HEK293 (cell line): ENCODE results near the gene TP53I3.
A peak's percentile ranks its signal among the peaks of the same experiment; 100 is the strongest.

Experiments used
- CTCF ChIA-PET: fragments of 350-600 bp; formaldehyde crosslinking; extraction: SDS; loops from one replicate; lab custom pipeline; 2021; ENCODE audit warnings: antibody characterized with exemption; lab: Yijun Ruan, JAX
- POLR2A ChIA-PET: fragments of 300-600 bp; formaldehyde crosslinking; extraction: SDS; loops from one replicate; lab custom pipeline; 2020; ENCODE audit warnings: antibody characterized with exemption, inconsistent platforms; lab: Yijun Ruan, JAX
- H3K27ac ChIP-seq: fragments of 200-500 bp; sonication (Bioruptor generic); 2 replicates; pipeline ENCODE4 v1.5.1; 2014; ENCODE audit warnings: low read depth, low read length, control low read depth, inconsistent platforms; ENCODE audit errors: extremely low read depth
- H3K36me3 ChIP-seq, 2 experiments: fragments of 200-500 bp in 1 of 2; sonication (Bioruptor generic) in 1 of 2; 1 replicate in 1 of 2; 2 replicates in 1 of 2; pipeline ENCODE4 v1.5.1; 2014 to 2017; ENCODE audit warnings: inconsistent platforms in 2 of 2, low read length in 2 of 2; ENCODE audit not compliant: control insufficient read depth in 2 of 2, insufficient read depth in 1 of 2
- H3K4me1 ChIP-seq: fragments of 200-500 bp; sonication (Bioruptor generic); 2 replicates; pipeline ENCODE4 v1.5.1; 2014; ENCODE audit warnings: mild to moderate bottlenecking, low read length, inconsistent platforms; ENCODE audit not compliant: control insufficient read depth, insufficient read depth
- H3K4me3 ChIP-seq: 2 replicates; pipeline ENCODE4 v1.5.1; 2011; ENCODE audit warnings: low read depth, mild to moderate bottlenecking, control low read depth, low read length, moderate library complexity
- H3K9me3 ChIP-seq: fragments of 200-500 bp; sonication (Bioruptor generic); 2 replicates; pipeline ENCODE4 v1.5.1; 2014; ENCODE audit warnings: low read depth, low read length, inconsistent platforms; ENCODE audit not compliant: control insufficient read depth, insufficient read depth
- PRDM6 ChIP-seq: fragments of 450-650 bp; formaldehyde crosslinking; IDR thresholded peaks from 2 replicates; pipeline ENCODE4 v1.5.1; 2017; ENCODE audit warnings: missing biosample characterization, missing genetic modification characterization
- SALL2 ChIP-seq: fragments of 450-650 bp; formaldehyde crosslinking; IDR thresholded peaks from 2 replicates; pipeline ENCODE4 v1.5.0; 2017; ENCODE audit warnings: missing biosample characterization, mild to moderate bottlenecking, missing genetic modification characterization, borderline replicate concordance
- ZBTB17 ChIP-seq: fragments of 450-650 bp; formaldehyde crosslinking; IDR thresholded peaks from 2 replicates; pipeline ENCODE4 v1.5.1; 2016; ENCODE audit warnings: missing biosample characterization, missing genetic modification characterization
- ZNF112 ChIP-seq: fragments of 450-650 bp; formaldehyde crosslinking; IDR thresholded peaks from 2 replicates; pipeline ENCODE4 v1.5.0; 2017; ENCODE audit warnings: missing biosample characterization, missing genetic modification characterization
- ZNF121 ChIP-seq: fragments of 450-650 bp; formaldehyde crosslinking; IDR thresholded peaks from 2 replicates; pipeline ENCODE4 v1.5.1; 2016; ENCODE audit warnings: missing biosample characterization, missing genetic modification characterization
- ZNF214 ChIP-seq: fragments of 450-650 bp; formaldehyde crosslinking; IDR thresholded peaks from 2 replicates; pipeline ENCODE4 v1.5.1; 2017; ENCODE audit warnings: missing biosample characterization, mild to moderate bottlenecking, missing genetic modification characterization, borderline replicate concordance
- ZNF274 ChIP-seq, 2 experiments: fragments of 200-500 bp in 1 of 2; fragments of 450-650 bp in 1 of 2; sonication (Bioruptor generic) in 1 of 2; formaldehyde crosslinking in 1 of 2; IDR thresholded peaks; 2 replicates each; pipeline versions ENCODE4 v1.5.1 to v1.6.1; 2014 to 2016; ENCODE audit warnings: borderline replicate concordance in 1 of 2, inconsistent platforms in 1 of 2, low read length in 1 of 2, missing biosample characterization in 1 of 2, missing genetic modification characterization in 1 of 2
- ZNF302 ChIP-seq: fragments of 450-650 bp; formaldehyde crosslinking; IDR thresholded peaks from 2 replicates; pipeline ENCODE4 v1.5.1; 2016; ENCODE audit warnings: missing biosample characterization, missing genetic modification characterization, low read depth
- ZNF433 ChIP-seq: fragments of 450-650 bp; formaldehyde crosslinking; IDR thresholded peaks from 2 replicates; pipeline ENCODE4 v1.5.1; 2016; ENCODE audit warnings: missing biosample characterization, missing genetic modification characterization, low read depth
- ZNF501 ChIP-seq: fragments of 450-650 bp; formaldehyde crosslinking; IDR thresholded peaks from 2 replicates; pipeline ENCODE4 v1.5.1; 2016; ENCODE audit warnings: missing biosample characterization, missing genetic modification characterization
- ZNF513 ChIP-seq: fragments of 450-650 bp; IDR thresholded peaks from 2 replicates; pipeline ENCODE4 v1.5.1; 2018; ENCODE audit warnings: missing biosample characterization, missing genetic modification characterization
- ZNF544 ChIP-seq: fragments of 450-650 bp; formaldehyde crosslinking; IDR thresholded peaks from 2 replicates; pipeline ENCODE4 v1.5.0; 2017; ENCODE audit warnings: missing biosample characterization, missing genetic modification characterization
- ZNF549 ChIP-seq: fragments of 450-650 bp; IDR thresholded peaks from 2 replicates; pipeline ENCODE4 v1.5.1; 2018; ENCODE audit warnings: missing biosample characterization, missing genetic modification characterization, mild to moderate bottlenecking, inconsistent platforms, moderate library complexity
- TF ChIP-seq, protein P1 (sequence below): fragments of 450-650 bp; formaldehyde crosslinking; IDR thresholded peaks from 2 replicates; pipeline ENCODE4 v1.5.1; 2016; ENCODE audit warnings: missing biosample characterization, missing genetic modification characterization
- TF ChIP-seq, protein P2 (sequence below): fragments of 450-650 bp; formaldehyde crosslinking; IDR thresholded peaks from 2 replicates; pipeline ENCODE4 v1.5.1; 2016; ENCODE audit warnings: missing biosample characterization, missing genetic modification characterization, borderline replicate concordance
- TF ChIP-seq, protein P3 (sequence below): IDR thresholded peaks from 2 replicates; pipeline ENCODE4 v1.6.1; 2011; ENCODE audit warnings: mild to moderate bottlenecking, low read depth, low read length, borderline replicate concordance

TP53I3 gene

DNA sequence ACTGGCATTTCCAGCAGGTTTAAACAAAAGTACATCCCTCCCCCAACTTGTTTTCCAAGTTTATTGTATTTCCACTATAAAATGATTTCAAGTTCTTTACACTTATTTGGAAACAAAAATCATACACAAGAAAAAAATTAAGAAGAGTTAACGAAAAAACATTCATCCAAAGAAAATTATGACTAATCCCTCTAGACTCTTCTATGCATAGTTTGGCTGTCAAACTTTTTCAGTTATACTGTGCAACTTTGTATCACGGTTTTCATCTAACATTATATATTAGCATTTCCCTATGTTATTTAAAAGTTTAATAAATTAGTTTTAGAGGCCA lies 38.1 kb downstream of the TP53I3 start:
- Histone ChIP-seq H3K9me3 (no peaks in the 10 kb centered on the region), H3K4me1 (peaks cover 9% of the 10 kb centered on the region; the same call in 1 of the 2 replicates), H3K36me3 (no peaks in the 10 kb centered on the region; a peak in 1 of 3 replicates), H3K27ac (no peak overlapping the region), H3K4me3 (peak overlapping the region; percentile 91)
- POLR2A ChIA-PET, result interaction anchor here (0.6 to 2.1 kb wide), 10 partner anchors 13 to 136 kb away, joined by 4 to 41 read pairs (median 6); partner anchors contain the start of genes ATAD2B and SF3B6
- CTCF ChIA-PET, result interaction anchor here (0.5 to 0.7 kb wide), 2 partner anchors 34 to 593 kb away, joined by 3 to 4 read pairs; no protein-coding TSS in a partner anchor
- TF ChIP-seq SALL2 (no peak), ZNF501 (tag by site-specific recombination) (no peak), ZBTB17 (tag by site-specific recombination) (no peak), ZNF121 (no peak), PRDM6 (tag by site-specific recombination) (no peak), ZNF513 (tag by site-specific recombination) (no peak), ZNF433 (tag by site-specific recombination) (no peak), ZNF274 (IDR thresholded peaks at IDR 0.05; ENCODE audit: low read length) (no peak), ZNF274 (tag by site-specific recombination; IDR thresholded peaks at IDR 0.05; ENCODE audit: borderline replicate concordance) (no peak), ZNF214 (no peak), ZNF112 (no peak), ZNF544 (no peak), ZNF302 (tag by site-specific recombination) (no peak), ZNF549 (tag by site-specific recombination) (no peak)
- TF ChIP-seq, protein P1, sequence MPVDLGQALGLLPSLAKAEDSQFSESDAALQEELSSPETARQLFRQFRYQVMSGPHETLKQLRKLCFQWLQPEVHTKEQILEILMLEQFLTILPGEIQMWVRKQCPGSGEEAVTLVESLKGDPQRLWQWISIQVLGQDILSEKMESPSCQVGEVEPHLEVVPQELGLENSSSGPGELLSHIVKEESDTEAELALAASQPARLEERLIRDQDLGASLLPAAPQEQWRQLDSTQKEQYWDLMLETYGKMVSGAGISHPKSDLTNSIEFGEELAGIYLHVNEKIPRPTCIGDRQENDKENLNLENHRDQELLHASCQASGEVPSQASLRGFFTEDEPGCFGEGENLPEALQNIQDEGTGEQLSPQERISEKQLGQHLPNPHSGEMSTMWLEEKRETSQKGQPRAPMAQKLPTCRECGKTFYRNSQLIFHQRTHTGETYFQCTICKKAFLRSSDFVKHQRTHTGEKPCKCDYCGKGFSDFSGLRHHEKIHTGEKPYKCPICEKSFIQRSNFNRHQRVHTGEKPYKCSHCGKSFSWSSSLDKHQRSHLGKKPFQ, result no peak
- TF ChIP-seq, protein P2, sequence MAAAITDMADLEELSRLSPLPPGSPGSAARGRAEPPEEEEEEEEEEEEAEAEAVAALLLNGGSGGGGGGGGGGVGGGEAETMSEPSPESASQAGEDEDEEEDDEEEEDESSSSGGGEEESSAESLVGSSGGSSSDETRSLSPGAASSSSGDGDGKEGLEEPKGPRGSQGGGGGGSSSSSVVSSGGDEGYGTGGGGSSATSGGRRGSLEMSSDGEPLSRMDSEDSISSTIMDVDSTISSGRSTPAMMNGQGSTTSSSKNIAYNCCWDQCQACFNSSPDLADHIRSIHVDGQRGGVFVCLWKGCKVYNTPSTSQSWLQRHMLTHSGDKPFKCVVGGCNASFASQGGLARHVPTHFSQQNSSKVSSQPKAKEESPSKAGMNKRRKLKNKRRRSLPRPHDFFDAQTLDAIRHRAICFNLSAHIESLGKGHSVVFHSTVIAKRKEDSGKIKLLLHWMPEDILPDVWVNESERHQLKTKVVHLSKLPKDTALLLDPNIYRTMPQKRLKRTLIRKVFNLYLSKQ, result no peak
- TF ChIP-seq, protein P3, sequence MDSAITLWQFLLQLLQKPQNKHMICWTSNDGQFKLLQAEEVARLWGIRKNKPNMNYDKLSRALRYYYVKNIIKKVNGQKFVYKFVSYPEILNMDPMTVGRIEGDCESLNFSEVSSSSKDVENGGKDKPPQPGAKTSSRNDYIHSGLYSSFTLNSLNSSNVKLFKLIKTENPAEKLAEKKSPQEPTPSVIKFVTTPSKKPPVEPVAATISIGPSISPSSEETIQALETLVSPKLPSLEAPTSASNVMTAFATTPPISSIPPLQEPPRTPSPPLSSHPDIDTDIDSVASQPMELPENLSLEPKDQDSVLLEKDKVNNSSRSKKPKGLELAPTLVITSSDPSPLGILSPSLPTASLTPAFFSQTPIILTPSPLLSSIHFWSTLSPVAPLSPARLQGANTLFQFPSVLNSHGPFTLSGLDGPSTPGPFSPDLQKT, result no peak
